GM20000 (cell line): ENCODE data around the gene SETD1A.

Source experiments
- DNase-seq: peaks from one replicate; pipeline ENCODE4 v3.0.0; 2012; ENCODE audit warnings: low spot score
- TF ChIP-seq, protein P1 (sequence below): IDR thresholded peaks from 2 replicates; pipeline ENCODE4 v1.5.1; 2012; ENCODE audit warnings: mild to moderate bottlenecking, control low read depth; ENCODE audit errors: extremely low read depth, missing control alignments

The SETD1A gene

DNA sequence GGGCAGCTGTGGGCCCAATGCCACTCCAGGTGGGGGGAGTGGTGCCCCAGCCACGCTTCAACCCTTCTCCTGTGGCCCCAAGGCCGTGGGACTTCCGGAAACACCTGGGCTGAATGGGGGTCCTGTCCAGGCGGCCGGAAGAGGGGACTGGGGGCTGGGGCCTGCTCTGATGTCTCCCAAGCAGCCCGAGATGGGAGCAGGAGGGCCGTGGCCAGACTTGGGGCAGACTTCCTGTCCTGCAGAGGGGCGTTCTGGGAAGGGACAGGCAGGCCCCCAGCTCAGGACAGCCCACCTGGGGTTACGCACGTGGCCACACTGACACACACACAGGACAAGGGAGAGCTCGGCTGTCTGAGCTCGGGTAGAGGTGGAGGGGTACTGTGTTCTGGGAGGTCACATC lies 32.6 kb downstream of the SETD1A start:
- no peak for DNase-seq
- TF ChIP-seq, protein P1, sequence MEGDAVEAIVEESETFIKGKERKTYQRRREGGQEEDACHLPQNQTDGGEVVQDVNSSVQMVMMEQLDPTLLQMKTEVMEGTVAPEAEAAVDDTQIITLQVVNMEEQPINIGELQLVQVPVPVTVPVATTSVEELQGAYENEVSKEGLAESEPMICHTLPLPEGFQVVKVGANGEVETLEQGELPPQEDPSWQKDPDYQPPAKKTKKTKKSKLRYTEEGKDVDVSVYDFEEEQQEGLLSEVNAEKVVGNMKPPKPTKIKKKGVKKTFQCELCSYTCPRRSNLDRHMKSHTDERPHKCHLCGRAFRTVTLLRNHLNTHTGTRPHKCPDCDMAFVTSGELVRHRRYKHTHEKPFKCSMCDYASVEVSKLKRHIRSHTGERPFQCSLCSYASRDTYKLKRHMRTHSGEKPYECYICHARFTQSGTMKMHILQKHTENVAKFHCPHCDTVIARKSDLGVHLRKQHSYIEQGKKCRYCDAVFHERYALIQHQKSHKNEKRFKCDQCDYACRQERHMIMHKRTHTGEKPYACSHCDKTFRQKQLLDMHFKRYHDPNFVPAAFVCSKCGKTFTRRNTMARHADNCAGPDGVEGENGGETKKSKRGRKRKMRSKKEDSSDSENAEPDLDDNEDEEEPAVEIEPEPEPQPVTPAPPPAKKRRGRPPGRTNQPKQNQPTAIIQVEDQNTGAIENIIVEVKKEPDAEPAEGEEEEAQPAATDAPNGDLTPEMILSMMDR = no peak

DNA sequence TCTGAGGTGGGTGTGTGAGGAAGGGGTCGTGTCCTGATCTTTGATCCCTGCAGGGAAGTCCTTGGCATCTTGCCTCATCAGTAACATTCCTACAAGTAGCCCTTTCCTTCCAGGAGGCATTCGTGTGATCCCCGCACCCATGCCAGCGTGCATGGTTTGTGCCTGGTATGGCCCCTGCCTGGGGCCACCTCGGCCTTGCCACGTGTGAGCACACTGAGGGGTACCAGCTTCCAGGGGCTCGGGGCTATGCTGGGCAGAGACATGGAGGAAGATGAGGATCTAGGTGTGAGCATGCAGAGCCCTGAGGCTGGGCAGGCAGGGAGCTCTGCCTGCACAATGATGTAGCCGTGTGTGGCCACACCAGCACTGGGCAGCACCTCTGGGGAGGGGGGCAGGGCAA lies 33.5 kb downstream of the SETD1A start:
- DNase-seq = no peak
- TF ChIP-seq, protein P1 = no peak

DNA sequence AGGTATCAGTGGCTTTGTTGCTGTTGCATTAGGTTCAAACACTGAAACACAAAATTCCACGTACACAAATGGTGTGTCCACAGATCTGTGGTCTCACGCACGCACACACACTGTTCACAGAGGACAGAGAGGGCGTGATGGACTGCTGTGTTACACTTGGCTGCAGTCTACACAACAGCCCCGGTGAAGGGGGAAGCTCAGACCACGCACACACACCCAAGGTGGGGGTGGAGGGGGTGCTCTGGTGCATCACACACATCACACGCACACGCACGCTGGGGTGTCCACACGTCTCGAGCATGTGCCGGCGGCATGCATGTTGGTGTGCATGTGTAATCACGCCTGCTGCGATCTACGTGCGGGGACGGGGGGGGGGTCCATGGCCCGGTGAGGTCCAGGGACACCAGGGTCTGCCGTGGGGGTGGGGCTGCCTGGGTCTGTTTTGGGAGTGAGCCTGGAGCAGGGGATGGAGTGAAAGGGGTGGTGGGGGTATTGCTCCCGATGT lies 34.8 kb downstream of the SETD1A start:
- TF ChIP-seq, protein P1 = no peak
- no peak for DNase-seq

DNA sequence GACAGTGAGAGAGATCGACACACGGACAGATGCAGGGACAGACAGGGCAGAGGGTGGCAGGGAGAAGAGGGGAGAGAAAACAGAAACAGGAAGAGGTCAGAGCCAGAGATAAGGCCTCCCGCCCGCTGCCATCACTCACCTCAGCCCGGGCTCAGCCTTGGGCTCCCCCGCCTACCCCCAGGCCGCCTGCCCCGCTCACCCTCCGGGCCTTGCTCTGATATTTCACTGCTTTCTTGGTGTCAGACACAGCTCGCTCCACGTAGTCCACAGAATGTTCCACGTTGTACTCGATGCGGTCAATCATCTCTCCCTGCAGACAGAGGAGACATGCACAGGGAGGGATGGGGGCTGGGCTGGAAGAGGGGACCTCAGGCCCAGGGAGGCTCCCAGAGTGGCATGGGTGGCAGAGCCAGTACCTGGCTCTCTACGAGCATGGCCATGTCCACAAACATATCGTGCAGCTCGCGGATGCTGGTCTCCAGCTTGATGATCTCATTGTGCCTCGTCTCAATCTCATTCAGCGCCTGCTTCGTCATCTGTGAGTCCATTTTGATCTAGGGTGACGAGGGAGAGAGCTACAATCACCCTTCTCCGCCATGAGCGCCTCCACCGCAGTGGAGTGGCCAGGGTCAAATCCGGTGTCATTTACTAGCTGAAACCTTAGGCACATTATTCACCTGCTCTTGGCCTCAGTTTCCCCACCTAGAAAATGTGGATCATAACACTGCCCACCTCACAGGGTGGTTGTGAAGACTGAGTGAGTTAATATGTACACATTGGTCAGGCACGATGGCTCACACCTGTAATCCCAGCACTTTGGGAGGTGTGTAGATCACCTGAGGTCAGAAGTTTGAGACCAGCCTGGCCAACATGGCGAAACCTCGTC lies 35.6 kb downstream of the SETD1A start:
- TF ChIP-seq, protein P1 = no peak
- DNase-seq = no peak

DNA sequence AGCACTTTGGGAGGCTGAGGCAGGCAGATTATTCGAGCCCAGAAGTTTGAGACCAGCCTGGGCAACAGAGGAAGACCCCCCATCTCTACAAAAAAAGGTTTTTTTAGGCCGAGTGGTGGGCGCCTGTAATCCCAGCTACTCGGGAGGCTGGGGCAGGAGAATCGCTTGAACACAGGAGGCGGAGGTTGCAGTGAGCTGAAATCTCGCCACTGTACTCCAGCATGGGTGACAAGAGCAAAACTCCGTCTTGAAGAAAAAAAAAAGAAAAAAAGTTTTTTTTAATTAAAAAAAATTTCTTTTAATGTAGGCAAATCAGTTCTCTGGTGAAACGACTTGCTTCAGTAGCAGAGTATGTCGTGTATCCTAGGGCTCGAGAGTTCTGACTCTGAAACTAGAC lies 38.4 kb downstream of the SETD1A start:
- DNase-seq = no peak
- TF ChIP-seq, protein P1 = no peak

DNA sequence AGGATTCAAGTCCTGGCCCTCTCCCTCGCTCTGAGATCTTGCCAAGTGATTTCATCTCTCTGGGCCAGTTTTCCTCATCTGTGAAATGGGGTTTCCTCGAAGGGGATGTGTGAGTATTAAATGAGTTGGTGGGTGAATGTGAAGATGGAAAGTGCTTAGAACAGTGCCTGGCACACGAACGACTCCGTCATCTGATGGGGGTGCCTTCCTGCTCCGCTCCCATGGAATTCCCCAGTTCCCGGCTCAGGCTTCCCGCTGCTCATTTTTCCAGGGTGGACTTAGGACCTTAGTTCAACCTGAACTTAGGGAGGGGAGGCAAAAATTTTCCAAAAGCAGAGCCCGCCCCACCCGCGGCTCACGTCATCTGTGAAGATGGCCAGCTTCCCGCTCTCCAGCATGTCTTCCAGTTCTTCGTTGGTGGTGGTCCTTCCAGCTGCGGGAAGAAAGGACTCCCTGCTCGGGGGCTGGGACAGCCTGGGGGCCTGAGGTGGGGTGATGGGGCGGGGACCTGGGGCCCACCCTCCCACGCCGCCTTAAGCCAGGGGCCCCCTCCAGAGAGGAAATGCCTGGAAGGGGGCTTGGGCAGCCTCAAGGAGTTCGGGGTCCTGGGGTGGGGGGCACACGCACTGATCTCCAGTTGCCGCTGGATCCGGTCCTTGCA lies 38.9 kb downstream of the SETD1A start:
- no peak for DNase-seq
- TF ChIP-seq, protein P1 = no peak
